G401.6 (cell line): Measurements from ENCODE around the gene WNK2.

Experiments
- FAIRE-seq: peaks from 2 replicates; lab custom pipeline; 2012; peaks lifted over from hg19 to GRCh38; lab: Jason Lieb, UNC

The WNK2 gene

DNA sequence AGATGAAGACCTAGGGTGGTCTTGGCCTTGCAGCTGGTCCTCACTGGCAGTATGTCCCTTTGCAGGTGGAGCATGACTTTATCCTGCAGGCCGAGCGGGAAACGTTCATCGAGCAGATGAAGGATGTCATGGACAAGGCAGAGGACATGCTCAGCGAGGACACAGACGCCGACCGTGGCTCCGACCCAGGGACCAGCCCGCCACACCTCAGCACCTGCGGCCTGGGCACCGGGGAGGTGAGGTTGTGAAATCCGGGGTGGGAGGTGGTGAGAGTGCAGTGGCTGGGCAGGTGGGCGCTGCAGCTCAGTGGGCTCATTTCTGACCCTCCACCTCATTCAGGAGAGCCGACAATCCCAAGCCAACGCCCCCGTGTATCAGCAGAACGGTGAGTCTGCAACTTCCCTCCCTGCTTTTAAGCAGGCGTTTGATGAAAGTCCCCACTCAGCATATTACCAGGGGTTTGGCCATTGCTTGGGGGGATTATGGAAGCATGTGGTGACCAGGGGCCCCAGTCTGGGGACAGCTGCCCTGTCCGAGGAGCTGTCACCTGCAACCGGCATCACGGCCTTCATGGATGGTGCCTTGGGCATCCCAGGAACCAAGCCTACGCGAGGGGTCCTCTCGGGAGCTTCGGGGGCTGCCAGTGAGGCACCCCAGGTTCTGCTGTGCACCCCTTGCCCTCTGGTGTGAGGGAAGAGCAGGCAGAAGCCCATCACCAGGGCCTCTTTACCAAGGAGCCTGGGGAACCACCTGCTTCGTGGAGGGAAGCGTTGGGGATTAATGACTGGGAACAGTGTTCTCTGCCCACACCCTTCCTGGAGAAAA is 84.0 kb downstream of the WNK2 start:
- FAIRE-seq = no peak

DNA sequence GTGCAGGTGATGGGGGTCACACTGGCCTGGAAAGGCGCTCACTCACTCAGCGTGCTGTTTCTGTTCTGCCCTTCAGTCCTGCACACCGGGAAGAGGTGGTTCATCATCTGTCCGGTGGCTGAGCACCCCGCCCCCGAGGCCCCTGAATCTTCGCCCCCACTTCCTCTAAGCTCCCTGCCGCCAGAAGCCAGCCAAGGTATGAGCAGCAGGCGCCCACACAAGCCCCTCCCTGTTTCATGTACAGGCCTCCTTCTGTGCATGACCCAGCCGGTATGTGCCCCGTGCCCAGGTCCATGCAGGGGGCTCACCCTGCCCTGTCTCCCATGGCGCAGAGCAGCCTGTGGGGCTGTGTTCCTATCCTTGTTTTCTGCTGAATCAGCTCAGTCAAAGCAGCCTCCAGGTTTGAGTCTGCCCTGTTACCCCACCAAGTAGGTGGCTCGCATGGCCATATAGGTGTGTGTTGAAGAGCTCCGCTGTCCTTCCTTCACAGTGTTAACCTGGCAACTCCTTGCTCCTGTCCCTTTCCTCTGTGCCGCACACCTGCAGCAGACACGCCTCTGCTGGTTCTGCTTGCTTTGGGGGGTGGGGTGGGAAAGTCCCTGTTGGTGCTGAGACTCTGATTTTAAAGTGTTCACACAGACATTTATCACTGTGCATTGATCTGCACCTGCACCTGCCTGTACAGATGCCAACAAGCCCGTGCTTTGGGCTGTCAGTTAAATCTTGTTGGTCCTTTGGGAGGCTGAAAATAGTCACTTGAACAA is 84.8 kb downstream of the WNK2 start:
- FAIRE-seq = no peak

DNA sequence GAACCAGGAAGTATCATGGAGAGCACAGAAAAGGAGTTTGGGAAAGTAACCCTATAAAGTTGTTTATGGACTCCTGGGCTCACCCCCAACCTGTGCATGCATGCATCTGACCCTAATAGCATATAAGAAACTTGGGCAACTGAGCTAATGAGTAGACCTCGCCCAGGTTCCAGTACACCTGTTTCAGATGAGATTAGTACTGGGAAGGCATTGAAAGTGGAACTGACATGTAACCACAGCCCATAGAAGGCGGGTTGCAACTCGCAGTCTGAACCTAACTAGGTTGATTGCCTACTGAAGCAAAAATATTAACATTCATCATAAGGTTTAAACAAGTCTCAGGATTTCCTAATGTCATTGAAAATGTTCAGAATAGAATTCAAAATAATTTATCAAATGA is 87.0 kb downstream of the WNK2 start:
- no peak for FAIRE-seq

DNA sequence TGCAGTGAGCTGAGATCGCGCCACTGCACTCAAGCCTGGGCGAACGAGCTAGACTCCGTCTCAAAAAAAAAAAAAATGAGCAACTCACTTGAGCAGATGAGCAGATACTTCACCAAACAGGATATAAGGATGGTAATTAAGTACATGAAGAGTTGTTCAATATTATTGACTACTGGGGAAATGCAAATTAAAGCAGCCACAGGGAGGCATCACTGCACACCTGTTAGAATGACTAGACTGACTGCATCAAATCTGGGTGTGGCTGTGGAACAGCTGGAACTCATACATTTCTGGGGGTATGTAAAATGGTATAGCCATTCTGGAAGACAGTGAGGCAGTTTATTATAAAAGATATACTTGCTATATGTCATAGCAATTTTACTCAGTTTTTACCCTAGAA is 93.0 kb downstream of the WNK2 start:
- no peak for FAIRE-seq

DNA sequence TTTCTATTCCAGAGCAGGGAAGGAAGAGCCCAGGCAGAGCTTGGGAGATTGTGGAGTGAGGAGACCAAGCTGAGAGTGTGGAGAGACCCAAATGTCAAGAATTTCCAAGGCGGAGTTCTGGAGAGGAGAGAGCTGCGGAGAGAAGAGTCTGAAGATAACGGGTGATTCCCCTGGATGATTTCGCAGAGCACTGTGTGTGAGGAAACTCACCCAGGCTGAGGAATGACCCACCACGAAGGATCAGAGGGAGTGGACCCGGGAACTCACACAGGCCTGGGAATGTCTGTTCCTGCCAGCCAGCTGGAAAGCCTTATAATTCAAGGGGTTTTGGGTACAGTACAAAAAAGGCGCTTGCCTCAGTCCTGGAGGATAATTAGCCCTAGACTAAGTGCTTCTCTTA is 94.2 kb downstream of the WNK2 start:
- FAIRE-seq = no peak

DNA sequence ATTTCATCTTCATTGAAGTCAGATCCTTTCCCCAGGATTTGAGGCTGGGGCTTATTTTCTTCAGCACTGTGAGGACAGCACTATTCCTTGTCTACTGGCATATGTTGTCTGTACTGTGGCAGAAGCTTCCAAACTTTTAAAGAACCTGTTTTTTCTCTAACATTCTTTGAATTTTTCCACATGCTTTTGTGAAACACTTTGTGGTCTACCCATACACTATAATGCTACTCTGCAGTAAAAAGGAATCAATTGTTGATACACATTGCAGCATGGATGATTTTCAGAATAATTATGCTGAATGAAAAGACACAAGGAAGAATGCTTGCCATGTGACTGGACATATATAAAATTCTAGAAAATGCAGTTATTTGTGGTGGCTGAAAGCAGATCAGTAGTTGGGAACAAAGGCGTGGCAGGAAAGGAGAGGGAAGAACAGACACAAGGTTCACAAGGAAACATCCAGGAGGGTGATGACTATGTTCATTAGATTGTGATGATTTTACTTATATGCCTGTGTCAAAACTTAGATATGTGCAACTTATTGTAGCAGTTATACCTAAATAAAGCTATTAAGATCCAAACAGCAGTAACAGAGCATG is 96.8 kb downstream of the WNK2 start:
- no peak for FAIRE-seq

DNA sequence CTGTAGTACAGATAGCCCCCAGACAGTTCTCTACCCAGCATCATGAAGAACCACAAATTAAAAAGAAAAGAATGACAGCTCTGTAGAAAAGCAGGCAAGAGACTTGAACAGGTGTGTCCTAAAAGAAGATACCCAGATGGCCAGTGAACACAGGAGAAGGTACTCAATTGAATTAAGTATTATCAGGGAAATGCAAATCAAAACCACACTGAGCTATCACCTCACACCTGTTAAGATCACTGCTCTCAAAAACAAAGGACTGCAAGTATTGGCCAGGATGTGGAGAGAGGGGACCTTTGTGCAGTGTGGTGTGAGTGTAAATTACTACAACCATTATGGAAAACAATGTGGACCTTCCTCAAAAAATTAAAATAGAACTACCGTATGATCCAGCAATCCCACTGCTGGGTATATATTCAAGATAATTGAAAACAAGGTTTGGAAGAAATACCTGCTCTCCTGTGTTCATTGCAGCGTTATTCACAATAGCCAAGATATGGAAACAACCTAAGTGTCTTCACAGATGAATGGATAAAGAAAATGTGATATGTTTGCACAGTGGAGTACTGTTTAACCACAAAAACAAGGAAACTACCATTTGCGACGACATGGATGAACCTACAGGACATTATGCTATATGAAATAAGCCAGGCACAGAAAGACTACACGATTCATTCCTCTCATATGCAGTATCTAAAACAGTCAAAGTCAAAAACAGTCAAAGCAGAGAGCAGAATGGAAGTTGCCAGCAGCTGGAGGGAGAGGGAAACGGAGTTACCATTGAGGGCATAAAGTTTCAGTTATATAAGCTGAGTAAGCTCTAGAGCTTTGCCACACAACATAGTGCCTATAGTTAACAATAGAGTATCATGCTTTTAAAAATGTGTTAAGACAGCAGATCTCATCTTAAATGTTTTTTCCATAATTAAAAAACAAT is 102.6 kb downstream of the WNK2 start:
- no peak for FAIRE-seq

DNA sequence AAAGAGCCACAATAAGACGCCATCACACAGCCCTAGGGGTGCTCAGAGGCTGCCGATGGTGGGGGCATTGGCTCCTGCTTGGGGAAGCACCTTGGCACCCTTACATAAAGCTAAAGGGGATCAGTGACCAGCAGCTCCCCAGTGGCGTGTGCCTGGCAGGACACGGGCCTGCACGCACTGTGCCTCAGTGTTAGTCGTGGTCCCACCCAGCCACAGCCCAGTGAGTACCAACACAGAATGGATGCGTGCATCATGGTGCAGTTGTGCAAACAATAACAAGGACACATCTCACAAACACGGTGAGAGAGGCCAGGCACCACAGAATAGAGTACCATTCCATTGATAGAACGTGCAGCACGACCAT is 103.2 kb downstream of the WNK2 start:
- no peak for FAIRE-seq

DNA sequence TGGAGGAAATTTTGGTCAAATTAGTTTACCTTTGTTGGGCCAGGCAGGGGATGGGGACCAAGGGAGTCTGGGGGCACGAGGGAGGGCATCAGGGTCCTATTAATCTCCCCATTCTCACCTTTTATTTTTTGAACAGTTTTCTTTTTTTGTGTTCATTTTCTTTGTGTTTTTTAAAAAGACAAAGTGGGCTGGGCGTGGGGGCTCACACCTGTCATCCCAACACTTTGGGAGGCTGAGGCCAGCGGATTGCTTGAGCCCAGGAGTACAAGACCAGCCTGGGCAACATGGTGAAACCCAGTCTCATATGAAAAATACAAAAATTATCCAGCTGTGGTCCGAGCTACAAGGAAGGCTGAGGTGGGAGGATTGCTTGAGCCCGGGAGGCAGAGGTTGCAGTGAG is 103.7 kb downstream of the WNK2 start:
- no peak for FAIRE-seq

DNA sequence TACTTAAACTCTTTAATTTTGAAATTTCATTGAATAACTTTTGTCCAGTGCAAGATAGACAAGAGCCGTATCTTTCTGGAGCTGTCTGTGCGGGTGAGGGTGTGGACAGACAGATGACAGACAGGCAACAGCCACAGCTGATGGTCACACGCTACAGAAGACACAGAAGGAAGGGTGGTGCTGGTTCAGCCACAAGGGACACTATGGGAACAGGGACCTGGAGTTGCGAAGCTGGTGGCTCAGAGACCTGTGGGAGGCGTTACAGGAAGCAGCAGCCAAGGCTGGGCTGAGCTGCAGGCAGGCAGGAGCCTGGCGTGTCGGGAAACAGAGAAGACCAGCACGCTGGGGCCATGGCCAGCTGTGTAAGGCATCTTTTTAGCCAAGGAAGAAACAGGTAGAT is 104.4 kb downstream of the WNK2 start:
- no peak for FAIRE-seq

DNA sequence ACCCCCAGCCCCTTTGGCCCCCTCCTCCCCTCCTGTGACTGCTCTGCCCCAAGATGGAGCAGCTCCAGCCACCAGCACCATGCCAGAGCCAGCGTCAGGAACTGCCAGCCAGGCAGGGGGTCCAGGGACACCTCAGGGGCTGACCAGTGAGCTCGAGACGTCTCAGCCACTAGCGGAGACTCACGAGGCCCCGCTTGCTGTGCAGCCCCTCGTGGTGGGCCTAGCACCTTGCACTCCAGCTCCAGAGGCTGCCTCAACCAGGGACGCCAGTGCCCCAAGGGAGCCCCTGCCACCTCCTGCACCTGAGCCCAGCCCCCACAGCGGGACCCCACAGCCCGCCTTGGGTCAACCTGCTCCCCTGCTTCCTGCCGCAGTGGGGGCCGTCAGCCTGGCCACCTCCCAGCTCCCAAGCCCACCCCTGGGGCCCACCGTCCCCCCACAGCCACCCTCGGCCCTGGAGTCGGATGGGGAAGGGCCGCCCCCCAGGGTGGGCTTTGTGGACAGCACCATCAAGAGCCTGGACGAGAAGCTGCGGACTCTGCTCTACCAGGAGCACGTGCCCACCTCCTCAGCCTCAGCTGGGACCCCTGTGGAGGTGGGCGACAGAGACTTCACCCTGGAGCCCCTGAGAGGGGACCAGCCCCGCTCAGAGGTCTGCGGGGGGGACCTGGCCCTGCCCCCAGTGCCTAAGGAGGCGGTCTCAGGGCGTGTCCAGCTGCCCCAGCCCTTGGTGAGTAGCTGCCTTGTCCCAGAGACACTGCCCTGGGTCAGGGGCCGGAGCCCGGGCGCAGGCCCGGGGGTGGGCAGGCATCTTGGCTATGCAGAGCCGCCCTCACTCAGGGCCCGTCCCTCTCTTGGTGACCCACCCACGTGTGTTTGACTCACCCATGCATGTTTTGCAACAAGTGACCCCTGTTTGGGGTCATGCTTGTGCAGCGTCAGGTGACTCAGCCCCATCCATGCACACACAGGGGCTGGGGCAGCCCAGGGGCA is 105.2 kb downstream of the WNK2 start:
- FAIRE-seq = no peak

DNA sequence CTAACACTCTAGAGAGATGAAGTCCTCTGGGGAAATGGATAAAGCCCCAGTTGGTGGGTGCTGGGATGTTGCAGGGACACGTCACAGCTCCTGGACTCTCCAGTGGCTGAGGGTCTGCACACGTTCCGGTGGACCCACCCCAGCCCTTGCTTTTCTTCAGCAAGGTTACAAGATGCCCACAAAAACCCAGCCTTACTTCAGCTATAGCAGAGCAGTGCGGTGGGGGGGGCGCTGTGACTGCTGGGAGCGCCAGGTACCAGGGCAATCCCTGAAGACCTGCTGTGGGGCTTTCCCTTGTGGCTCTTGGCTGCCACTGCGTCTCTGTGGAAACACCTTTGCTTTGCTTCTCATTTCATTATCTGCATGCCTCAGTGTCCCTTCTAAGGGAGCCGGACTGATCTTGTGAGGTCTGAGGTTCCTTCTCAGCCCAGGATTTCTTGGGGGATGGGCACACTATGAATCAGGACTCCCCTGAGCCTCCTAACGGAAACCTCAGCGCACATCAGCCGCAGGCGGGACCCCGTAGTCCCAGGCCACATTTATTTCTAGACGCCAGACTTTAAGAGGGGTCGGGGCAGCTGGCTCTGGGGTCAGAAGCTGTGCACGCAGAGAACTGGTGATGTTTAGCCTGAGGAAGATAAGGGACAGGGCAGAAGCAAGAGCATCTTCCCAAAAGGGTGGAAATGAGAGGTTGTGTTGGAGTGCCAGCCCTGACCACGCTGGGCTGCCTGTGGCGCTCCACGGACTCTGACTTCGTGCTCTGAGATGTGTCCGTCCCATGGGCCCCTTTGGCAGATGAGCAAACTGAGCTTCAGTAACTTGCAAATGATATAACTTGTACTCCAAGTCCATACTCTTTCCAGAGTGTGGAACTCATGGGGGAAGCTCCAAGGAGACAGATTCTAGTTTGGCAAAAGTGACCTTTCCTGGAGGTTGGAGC is 106.8 kb downstream of the WNK2 start:
- FAIRE-seq = no peak

DNA sequence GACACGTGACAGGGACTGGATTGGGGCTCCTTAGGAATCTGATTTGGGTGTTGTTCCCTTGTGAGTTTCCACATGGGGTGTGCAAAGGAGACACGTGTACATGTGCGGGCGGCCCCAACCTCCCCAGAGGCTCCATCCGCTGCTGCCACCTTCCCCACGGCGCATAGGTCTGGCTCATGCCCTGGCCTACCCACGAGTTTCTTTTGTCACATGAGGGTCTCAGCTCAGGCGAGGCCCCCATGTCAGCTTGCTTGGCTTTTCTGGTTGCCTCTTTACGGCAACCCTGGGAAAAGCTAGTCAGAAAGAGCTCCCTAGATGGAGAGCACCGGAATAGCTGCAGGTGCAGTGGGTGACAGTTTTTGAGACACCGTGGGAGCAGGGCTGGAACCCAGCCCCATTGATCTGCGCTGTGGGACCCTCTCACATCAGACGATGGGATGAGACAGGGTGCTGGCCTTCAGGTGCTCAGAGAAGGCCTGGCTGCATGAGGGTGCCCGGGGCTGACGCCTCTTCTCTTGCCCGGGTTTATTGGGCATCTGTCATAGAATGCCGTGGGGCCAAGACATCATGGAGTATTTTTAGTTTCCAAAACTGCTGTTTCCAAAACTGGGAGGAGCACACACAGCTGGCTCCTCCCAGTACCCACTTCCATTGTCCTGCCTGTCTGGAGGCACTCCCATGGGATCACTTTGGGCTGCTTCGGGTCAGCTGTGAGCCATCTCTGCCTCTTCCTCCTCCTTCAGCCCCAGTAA is 107.8 kb downstream of the WNK2 start:
- no peak for FAIRE-seq

DNA sequence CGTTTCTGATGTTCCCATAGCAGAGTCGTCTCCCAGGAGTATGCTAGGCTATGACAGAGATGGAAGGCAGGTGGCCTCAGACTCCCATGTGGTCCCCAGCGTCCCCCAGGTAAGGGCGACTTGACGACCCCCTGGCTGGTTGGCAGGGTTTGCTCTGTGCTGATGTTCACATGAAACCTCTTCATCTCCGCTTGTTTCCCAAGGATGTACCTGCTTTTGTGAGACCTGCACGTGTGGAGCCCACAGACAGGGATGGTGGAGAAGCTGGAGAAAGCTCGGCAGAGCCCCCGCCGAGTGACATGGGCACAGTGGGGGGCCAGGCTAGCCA is 108.3 kb downstream of the WNK2 start:
- FAIRE-seq = no peak

DNA sequence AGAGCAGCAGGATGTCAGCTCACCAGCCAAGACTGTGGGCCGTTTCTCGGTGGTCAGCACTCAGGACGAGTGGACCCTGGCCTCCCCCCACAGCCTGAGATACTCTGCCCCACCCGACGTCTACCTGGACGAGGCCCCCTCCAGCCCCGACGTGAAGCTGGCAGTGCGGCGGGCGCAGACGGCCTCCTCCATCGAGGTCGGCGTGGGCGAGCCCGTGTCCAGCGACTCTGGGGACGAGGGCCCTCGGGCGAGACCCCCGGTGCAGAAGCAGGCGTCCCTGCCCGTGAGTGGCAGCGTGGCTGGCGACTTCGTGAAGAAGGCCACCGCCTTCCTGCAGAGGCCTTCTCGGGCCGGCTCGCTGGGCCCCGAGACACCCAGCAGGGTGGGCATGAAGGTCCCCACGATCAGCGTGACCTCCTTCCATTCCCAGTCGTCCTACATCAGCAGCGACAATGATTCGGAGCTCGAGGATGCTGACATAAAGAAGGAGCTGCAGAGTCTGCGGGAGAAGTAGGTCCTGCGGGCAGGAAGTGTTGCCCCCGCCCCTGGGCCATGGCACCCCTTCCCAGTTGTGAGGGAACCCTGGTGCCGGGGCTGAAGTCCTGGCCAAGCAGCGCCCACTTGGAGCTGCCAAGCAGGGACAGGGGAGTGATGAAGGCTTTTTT is 108.9 kb downstream of the WNK2 start:
- FAIRE-seq = no peak

DNA sequence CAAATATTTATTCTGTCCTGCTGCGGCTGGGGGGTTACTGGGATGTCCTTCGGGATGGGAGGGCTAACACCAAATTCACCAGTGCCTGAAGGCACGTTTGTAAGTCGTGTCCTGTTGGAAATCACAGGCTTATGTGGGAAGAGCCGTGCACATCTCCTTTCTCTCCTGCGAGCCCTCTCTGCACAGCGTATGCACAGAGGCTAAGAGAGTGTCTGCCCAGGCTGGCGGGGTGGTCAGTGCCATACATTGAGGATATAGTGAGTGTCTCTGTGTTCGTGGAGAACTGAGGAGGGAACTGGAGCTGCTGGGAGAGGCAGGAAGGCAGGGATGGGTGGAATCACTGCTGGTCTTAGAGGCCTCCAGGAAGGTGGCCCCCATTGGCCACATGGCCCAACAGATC is 110.1 kb downstream of the WNK2 start:
- FAIRE-seq = no peak

DNA sequence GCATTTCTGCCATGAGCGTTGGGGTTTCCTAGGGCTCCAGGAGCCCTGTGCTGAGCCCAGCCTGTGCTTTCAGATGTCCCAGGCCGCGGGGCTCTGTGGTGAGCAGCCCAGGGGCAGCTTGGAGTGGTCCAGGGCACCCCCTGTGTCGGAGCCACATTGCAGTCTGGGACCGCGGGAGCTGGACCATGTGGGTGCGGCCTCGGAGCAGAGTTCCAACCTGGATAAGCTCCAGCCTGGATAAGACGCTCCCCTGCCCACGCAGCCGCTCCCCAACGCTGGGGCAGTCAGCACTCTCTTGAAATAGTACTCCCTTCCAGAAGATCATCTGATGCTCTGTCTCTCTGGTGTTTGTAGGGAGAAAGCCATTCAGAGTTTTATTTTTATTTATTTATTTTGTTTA is 111.1 kb downstream of the WNK2 start:
- no peak for FAIRE-seq

DNA sequence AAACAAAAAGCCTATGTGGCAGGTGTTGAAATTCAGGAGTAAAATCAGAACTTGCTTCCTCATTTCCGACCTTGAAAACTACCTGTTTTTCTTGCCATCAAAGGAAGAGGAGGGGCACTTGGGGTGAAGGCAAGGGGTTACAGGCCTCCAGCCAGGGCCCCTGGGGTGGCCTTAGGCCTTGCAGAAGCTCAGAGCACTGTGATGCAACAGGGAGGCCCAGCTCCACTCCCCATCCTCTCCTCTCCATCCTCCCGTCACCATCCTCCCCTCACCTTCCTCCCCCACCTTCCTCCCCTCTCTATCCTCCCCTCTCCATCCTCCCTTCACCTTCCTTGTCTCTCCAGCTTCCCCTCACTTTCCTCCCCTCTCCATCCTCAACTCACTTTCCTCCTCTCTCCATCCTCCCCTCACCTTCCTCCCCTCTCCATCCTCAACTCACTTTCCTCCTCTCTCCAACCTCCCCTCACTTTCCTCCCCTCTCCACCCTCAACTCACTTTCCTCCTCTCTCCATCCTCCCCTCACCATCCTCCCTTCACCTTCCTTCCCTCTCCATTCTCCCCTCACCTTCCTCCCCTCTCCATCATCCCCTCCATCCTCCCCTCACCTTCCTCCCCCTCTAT is 111.6 kb downstream of the WNK2 start:
- no peak for FAIRE-seq
